OCI-LY1 (cell line): ENCODE measurements around the gene IL22.

ENCODE experiments used
- CTCF ChIP-seq: fragments of 200-600 bp; sonication (generic), shearing (Covaris generic); IDR thresholded peaks from 2 replicates; pipeline ENCODE4 v1.5.1; 2017; ENCODE audit warnings: mild to moderate bottlenecking, antibody characterized with exemption, low read length, moderate library complexity, mixed read lengths
- EZH2 ChIP-seq: fragments of 200-600 bp; sonication (generic), shearing (Covaris generic); IDR thresholded peaks from 2 replicates; pipeline ENCODE4 v1.8.0; 2017; ENCODE audit warnings: borderline replicate concordance, mixed run types, mild to moderate bottlenecking, antibody characterized with exemption, low read length, moderate library complexity, mixed read lengths

GRCh38 chr12:68297929-68298328 is 44.5 kb upstream of the IL22 start:
- TF ChIP-seq CTCF: no peak
- no peak for TF ChIP-seq EZH2
